GM12878 (cell line): ENCODE data around the gene CCT6B.

Experiments used
- BHLHE40 ChIP-seq, 2 experiments: fragments of 450-650 bp in 1 of 2; IDR thresholded peaks; 2 replicates each; pipeline ENCODE4 v1.6.1; 2011 to 2017; ENCODE audit warnings: low read depth in 2 of 2, borderline replicate concordance in 1 of 2, improper control_type of control experiment in 1 of 2, low read length in 1 of 2, mild to moderate bottlenecking in 1 of 2
- CBFB ChIP-seq: IDR thresholded peaks from 2 replicates; pipeline ENCODE4 v1.6.1; 2016; ENCODE audit warnings: antibody characterized with exemption, low read depth
- CEBPB ChIP-seq, 2 experiments: fragments of 150-350 bp in 1 of 2; IDR thresholded peaks; 2 replicates each; pipeline ENCODE4 v1.6.1; 2012 to 2014; ENCODE audit warnings: low read depth in 2 of 2, low read length in 2 of 2, borderline replicate concordance in 1 of 2, inconsistent platforms in 1 of 2
- EZH2 ChIP-seq: IDR thresholded peaks from 2 replicates; pipeline ENCODE4 v1.6.1; 2012; ENCODE audit warnings: low read depth, mild to moderate bottlenecking, control low read depth, inconsistent platforms, low read length, borderline replicate concordance; ENCODE audit not compliant: control insufficient read depth
- FOXK2 ChIP-seq: fragments of 450-650 bp; IDR thresholded peaks from 2 replicates; pipeline ENCODE4 v1.6.1; 2017; ENCODE audit warnings: mild to moderate bottlenecking, moderate library complexity
- JUND ChIP-seq: IDR thresholded peaks from 2 replicates; pipeline ENCODE4 v1.6.1; 2012; ENCODE audit warnings: low read depth, mild to moderate bottlenecking, low read length, improper control_type of control experiment, moderate library complexity
- NFXL1 ChIP-seq: fragments of 450-650 bp; IDR thresholded peaks from 2 replicates; pipeline ENCODE4 v1.6.1; 2017; ENCODE audit warnings: antibody characterized with exemption, mild to moderate bottlenecking, borderline replicate concordance
- ZBTB4 ChIP-seq: fragments of 450-650 bp; formaldehyde crosslinking; IDR thresholded peaks from 2 replicates; pipeline ENCODE4 v1.4.0; 2022; ENCODE audit warnings: mild to moderate bottlenecking, moderate library complexity
- TF ChIP-seq, protein P1 (sequence below), 3 experiments: IDR thresholded peaks in 2 of 3; conservative IDR thresholded peaks in 1 of 3; 2 replicates each; pipeline ENCODE4 v1.5.1; 2011; ENCODE audit warnings: low read depth in 3 of 3, low read length in 3 of 3, mild to moderate bottlenecking in 3 of 3, control low read depth in 2 of 3, moderate library complexity in 2 of 3, inconsistent platforms in 1 of 3, mixed read lengths in 1 of 3; ENCODE audit not compliant: control insufficient read depth in 2 of 3, insufficient read depth in 1 of 3; ENCODE audit errors: extremely low read depth in 1 of 3
- TF ChIP-seq, protein P2 (sequence below): IDR thresholded peaks from 2 replicates; pipeline ENCODE4 v1.6.1; 2012; ENCODE audit warnings: low read depth, low read length, improper control_type of control experiment
- TF ChIP-seq, protein P3 (sequence below): IDR thresholded peaks from 2 replicates; pipeline ENCODE4 v1.6.1; 2012; ENCODE audit warnings: low read depth, low read length, improper control_type of control experiment

DNA sequence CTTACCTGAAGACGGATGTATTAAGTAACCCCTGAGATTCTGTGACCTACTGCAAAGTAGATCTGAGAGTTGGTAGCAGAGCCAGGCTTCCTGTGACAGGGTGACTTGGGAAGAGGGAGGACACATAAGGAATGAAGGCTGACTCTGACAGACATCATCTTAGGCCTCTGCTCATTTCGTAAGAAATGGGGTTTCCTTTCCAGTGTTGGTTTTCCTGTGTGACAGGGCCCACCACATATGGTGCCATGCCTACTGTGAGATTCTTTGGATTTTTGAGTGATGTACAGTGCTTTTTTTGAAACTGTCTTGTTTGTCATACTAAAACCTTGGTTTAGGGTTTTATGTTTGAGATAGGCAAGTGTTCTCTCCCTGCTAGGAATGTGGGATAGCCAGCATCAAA lies 31.8 kb upstream of the CCT6B start:
- TF ChIP-seq CEBPB (IDR thresholded peaks at IDR 0.05; ENCODE audit: borderline replicate concordance in 1 of 2, low read depth in 2 of 2, low read length in 2 of 2) (no peak), BHLHE40 (IDR thresholded peaks at IDR 0.05; ENCODE audit: borderline replicate concordance in 1 of 2, low read depth in 2 of 2, low read length in 1 of 2) (no peak), NFXL1 (no peak), JUND (no peak), ZBTB4 (no peak), FOXK2 (no peak), EZH2 (no peak), CBFB (no peak)
- TF ChIP-seq, protein P1, sequence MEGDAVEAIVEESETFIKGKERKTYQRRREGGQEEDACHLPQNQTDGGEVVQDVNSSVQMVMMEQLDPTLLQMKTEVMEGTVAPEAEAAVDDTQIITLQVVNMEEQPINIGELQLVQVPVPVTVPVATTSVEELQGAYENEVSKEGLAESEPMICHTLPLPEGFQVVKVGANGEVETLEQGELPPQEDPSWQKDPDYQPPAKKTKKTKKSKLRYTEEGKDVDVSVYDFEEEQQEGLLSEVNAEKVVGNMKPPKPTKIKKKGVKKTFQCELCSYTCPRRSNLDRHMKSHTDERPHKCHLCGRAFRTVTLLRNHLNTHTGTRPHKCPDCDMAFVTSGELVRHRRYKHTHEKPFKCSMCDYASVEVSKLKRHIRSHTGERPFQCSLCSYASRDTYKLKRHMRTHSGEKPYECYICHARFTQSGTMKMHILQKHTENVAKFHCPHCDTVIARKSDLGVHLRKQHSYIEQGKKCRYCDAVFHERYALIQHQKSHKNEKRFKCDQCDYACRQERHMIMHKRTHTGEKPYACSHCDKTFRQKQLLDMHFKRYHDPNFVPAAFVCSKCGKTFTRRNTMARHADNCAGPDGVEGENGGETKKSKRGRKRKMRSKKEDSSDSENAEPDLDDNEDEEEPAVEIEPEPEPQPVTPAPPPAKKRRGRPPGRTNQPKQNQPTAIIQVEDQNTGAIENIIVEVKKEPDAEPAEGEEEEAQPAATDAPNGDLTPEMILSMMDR (IDR thresholded peaks at IDR 0.05 in 2 of 3, conservative IDR thresholded peaks at IDR 0.05 in 1 of 3; ENCODE audit: control insufficient read depth in 2 of 3, extremely low read depth in 1 of 3, insufficient read depth in 1 of 3, low read depth in 3 of 3, low read length in 3 of 3) = no peak
- TF ChIP-seq, protein P2, sequence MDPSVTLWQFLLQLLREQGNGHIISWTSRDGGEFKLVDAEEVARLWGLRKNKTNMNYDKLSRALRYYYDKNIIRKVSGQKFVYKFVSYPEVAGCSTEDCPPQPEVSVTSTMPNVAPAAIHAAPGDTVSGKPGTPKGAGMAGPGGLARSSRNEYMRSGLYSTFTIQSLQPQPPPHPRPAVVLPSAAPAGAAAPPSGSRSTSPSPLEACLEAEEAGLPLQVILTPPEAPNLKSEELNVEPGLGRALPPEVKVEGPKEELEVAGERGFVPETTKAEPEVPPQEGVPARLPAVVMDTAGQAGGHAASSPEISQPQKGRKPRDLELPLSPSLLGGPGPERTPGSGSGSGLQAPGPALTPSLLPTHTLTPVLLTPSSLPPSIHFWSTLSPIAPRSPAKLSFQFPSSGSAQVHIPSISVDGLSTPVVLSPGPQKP = no peak
- TF ChIP-seq, protein P3, sequence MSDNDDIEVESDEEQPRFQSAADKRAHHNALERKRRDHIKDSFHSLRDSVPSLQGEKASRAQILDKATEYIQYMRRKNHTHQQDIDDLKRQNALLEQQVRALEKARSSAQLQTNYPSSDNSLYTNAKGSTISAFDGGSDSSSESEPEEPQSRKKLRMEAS = no peak
